OCI-LY3 (cell line): Measurements from ENCODE around the gene NAA16.

ENCODE experiments used
- CTCF ChIP-seq: fragments of 200-600, 300-600 bp; sonication (generic); IDR thresholded peaks from 2 replicates; pipeline ENCODE4 v1.5.1; 2014; ENCODE audit warnings: antibody characterized with exemption, low read length, low read depth
- EZH2phosphoT487 ChIP-seq: fragments of 200-600 bp; shearing (Covaris generic); IDR thresholded peaks from 2 replicates; pipeline ENCODE4 v1.6.1; 2018; ENCODE audit warnings: antibody characterized with exemption, mixed run types, low read depth

GRCh38 chr13:41268764-41269163 is 42.3 kb upstream of the NAA16 start:
- TF ChIP-seq CTCF (no peak), EZH2phosphoT487 (no peak)
